Gastrocnemius medialis (tissue), 4 donors: ENCODE results near the gene LRP2BP. TPM values are rescaled to one million over a fixed set of nuclear protein-coding genes. Genes with fewer than 3 reads are reported as not detected.
"Not testable (repeated sequence)": the region's sequence is repeated elsewhere in the genome, so short reads cannot be mapped to it uniquely, and the experiment has no call there.

ENCODE experiments used
- ATAC-seq, 2 donors: fragments of 150-250 bp; one replicate each; pipeline ENCODE4 v1.9.1; 2016
- DNase-seq, 2 donors: peaks; one replicate each; pipeline ENCODE4 v3.0.0-alpha.2; 2019
- H3K27ac ChIP-seq, 4 donors: fragments of 200-600 bp; sonication (generic); 1 replicate in 1 of 4; 2 replicates in 3 of 4; pipeline ENCODE4 v1.5.1; 2016 to 2018; ENCODE audit warnings: mild to moderate bottlenecking in 2 of 4, moderate library complexity in 1 of 4
- H3K27me3 ChIP-seq, 3 donors: fragments of 200-600 bp; sonication (generic) in 2 of 3; 1 replicate in 1 of 3; 2 replicates in 2 of 3; pipeline versions ENCODE4 v1.5.1 to v1.6.0; 2016 to 2019; ENCODE audit warnings: mild to moderate bottlenecking in 1 of 3, moderate library complexity in 1 of 3
- H3K36me3 ChIP-seq, 2 donors: fragments of 200-600 bp; sonication (generic) in 1 of 2; one replicate each; pipeline ENCODE4 v1.5.1; 2017 to 2018
- H3K4me1 ChIP-seq, 2 donors: fragments of 200-600 bp; sonication (generic) in 1 of 2; one replicate each; pipeline ENCODE4 v1.5.1; 2016 to 2017; ENCODE audit warnings: mild to moderate bottlenecking in 2 of 2
- H3K4me3 ChIP-seq, 4 donors: fragments of 200-600 bp; sonication (generic) in 3 of 4; 1 replicate in 1 of 4; 2 replicates in 3 of 4; pipeline ENCODE4 v1.5.1; 2016 to 2019; ENCODE audit warnings: mild to moderate bottlenecking in 2 of 4
- H3K9me3 ChIP-seq, 3 donors: fragments of 200-600 bp; sonication (generic) in 2 of 3; 1 replicate in 1 of 3; 2 replicates in 2 of 3; pipeline ENCODE4 v1.5.1; 2016 to 2019
- POLR2A ChIP-seq, 2 donors: fragments of 450-650 bp; IDR thresholded peaks; one replicate each; pipeline ENCODE4 v1.6.1; 2017; ENCODE audit warnings: antibody characterized with exemption in 2 of 2, mild to moderate bottlenecking in 2 of 2, moderate library complexity in 2 of 2
- in situ Hi-C, 4 donors: fragments of 200-750 bp; cut with MboI; loops; one replicate each; pipeline versions ENCODE4 v1.15.0 to v1.8.0; 2017; ENCODE audit warnings: low sequenced_read_pairs in 4 of 4
- intact Hi-C: fragments of 100-400 bp; cut with DNase I; formaldehyde crosslinking; loops from one replicate; pipeline ENCODE4 v1.15.1; 2023; ENCODE audit warnings: low total_unique reads
- total RNA-seq, 4 donors: library from RNA; depleted of rRNA; stranded (reverse); fragments of >200 nt; gene quantifications; one replicate each; pipeline versions ENCODE4 v1.1.0 to v1.2.3, GENCODE V29; 2016
- TF ChIP-seq, protein P1 (sequence below), 5 experiments: fragments of 450-650 bp in 3 of 5; fragments of 200-600 bp in 2 of 5; sonication (generic) in 2 of 5; IDR thresholded peaks in 4 of 5; conservative IDR thresholded peaks in 1 of 5; 1 replicate in 4 of 5; 2 replicates in 1 of 5; pipeline ENCODE4 v1.5.1; 2016 to 2019; ENCODE audit warnings: antibody characterized with exemption in 5 of 5, mild to moderate bottlenecking in 3 of 5, moderate library complexity in 3 of 5

The LRP2BP gene
- total RNA-seq, 4 donors from 2014 or later = 0.20 to 2.0 (median 0.51) TPM

GRCh38 chr4:185323606-185324005, 72.1 kb downstream of the LRP2BP start:
- no peaks in the 10 kb centered on the region for H3K27me3 ChIP-seq
- no peak for DNase-seq
- H3K4me3 ChIP-seq = no peak overlapping the region
- H3K36me3 ChIP-seq = peaks cover 0 to 4% of the 10 kb centered on the region in 2 donors
- no peak for TF ChIP-seq POLR2A (IDR thresholded peaks at IDR 0.05)
- TF ChIP-seq, protein P1, sequence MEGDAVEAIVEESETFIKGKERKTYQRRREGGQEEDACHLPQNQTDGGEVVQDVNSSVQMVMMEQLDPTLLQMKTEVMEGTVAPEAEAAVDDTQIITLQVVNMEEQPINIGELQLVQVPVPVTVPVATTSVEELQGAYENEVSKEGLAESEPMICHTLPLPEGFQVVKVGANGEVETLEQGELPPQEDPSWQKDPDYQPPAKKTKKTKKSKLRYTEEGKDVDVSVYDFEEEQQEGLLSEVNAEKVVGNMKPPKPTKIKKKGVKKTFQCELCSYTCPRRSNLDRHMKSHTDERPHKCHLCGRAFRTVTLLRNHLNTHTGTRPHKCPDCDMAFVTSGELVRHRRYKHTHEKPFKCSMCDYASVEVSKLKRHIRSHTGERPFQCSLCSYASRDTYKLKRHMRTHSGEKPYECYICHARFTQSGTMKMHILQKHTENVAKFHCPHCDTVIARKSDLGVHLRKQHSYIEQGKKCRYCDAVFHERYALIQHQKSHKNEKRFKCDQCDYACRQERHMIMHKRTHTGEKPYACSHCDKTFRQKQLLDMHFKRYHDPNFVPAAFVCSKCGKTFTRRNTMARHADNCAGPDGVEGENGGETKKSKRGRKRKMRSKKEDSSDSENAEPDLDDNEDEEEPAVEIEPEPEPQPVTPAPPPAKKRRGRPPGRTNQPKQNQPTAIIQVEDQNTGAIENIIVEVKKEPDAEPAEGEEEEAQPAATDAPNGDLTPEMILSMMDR (IDR thresholded peaks at IDR 0.05 in 4 of 5, conservative IDR thresholded peaks at IDR 0.05 in 1 of 5) = no peak
- no peak for ATAC-seq
- in situ Hi-C loops = no loop called here
- H3K4me1 ChIP-seq = no peaks in the 10 kb centered on the region
- no peaks in the 10 kb centered on the region for H3K9me3 ChIP-seq
- intact Hi-C loops = no loop called here
- no peak overlapping the region for H3K27ac ChIP-seq

DNA sequence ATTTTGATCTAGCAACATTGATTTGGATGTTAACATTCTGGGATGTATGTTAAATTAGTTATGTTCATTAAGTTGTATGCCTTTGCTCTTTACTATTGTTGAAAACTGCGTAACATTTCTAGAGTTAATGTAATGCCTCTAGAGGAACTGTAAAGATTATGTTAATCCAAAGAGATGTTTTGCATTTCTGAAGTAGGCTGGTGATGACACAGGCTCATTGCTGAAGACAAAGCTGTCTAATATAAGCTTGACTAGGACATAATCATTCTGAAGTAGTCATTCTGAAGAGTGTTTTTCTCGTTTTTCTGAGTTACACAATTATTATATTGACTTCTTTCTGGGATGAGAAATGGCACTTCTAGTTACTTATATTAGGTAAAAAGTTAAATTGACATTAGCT, 72.9 kb downstream of the LRP2BP start:
- Histone ChIP-seq H3K9me3 (no peaks in the 10 kb centered on the region), H3K4me3 (no peak overlapping the region), H3K4me1 (no peaks in the 10 kb centered on the region), H3K27me3 (no peaks in the 10 kb centered on the region), H3K27ac (no peak overlapping the region), H3K36me3 (peaks cover 0 to 4% of the 10 kb centered on the region in 2 donors)
- DNase-seq (no peak), ATAC-seq (no peak)
- TF ChIP-seq, protein P1 (IDR thresholded peaks at IDR 0.05 in 4 of 5, conservative IDR thresholded peaks at IDR 0.05 in 1 of 5) = no peak
- no peak for TF ChIP-seq POLR2A (IDR thresholded peaks at IDR 0.05)
- in situ Hi-C loops (no loop called here), intact Hi-C loops (no loop called here)

GRCh38 chr4:185318679-185319078, 77.0 kb downstream of the LRP2BP start:
- TF ChIP-seq, protein P1 (IDR thresholded peaks at IDR 0.05 in 4 of 5, conservative IDR thresholded peaks at IDR 0.05 in 1 of 5) = no peak
- no peak for TF ChIP-seq POLR2A (IDR thresholded peaks at IDR 0.05)
- intact Hi-C loops (no loop called here), in situ Hi-C loops (no loop called here)
- Histone ChIP-seq H3K4me3 (no peak overlapping the region), H3K9me3 (no peaks in the 10 kb centered on the region), H3K36me3 (peaks cover 0 to 4% of the 10 kb centered on the region in 2 donors), H3K4me1 (no peaks in the 10 kb centered on the region), H3K27me3 (no peaks in the 10 kb centered on the region), H3K27ac (no peak overlapping the region)
- no peak for ATAC-seq
- DNase-seq = no peak

GRCh38 chr4:185317880-185318279, 77.8 kb downstream of the LRP2BP start:
- Histone ChIP-seq H3K4me1 (no peaks in the 10 kb centered on the region), H3K4me3 (no peak overlapping the region), H3K36me3 (peaks cover 0 to 8% of the 10 kb centered on the region in 2 donors), H3K27ac (no peak overlapping the region), H3K27me3 (no peaks in the 10 kb centered on the region), H3K9me3 (no peaks in the 10 kb centered on the region)
- TF ChIP-seq, protein P1 (IDR thresholded peaks at IDR 0.05 in 4 of 5, conservative IDR thresholded peaks at IDR 0.05 in 1 of 5) = no peak
- TF ChIP-seq POLR2A (IDR thresholded peaks at IDR 0.05) = no peak
- intact Hi-C loops (no loop called here), in situ Hi-C loops (no loop called here)
- ATAC-seq = no peak
- DNase-seq = no peak

DNA sequence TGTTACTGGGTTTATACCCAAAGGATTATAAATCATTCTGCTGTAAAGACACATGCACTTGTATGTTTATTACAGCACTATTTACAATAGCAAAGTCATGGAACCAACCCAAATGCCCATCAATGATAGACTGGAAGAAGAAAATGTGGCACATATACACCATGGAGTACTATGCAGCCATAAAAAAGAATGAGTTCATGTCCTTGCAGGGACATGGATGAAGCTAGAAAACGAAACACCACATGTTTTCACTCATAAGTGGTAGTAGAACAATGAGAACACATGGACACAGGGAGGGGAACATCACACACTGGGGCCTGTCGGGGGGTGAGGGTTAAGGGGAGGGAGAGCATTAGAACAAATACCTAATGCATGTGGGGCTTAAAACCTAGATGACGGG, 78.3 kb downstream of the LRP2BP start:
- intact Hi-C loops, H3K9me3 ChIP-seq, DNase-seq, in situ Hi-C loops, H3K27ac ChIP-seq, ATAC-seq, H3K4me3 ChIP-seq, H3K4me1 ChIP-seq, H3K27me3 ChIP-seq: not testable (repeated sequence)
- H3K36me3 ChIP-seq = peaks cover 0 to 12% of the 10 kb centered on the region in 2 donors

Other genes with a start within 250 kb of the LRP2BP start
- gene CFAP97, start 191.9 kb downstream of the LRP2BP start, total RNA-seq = 10 to 100 TPM in 2 of 4 donors, 1 to 10 TPM in 2; 6.5 to 14.1 (median 10.8) TPM
- 10 to 100 TPM; 11.3 to 17.3 (median 13.4) TPM for gene SNX25, start 186.3 kb downstream of the LRP2BP start, total RNA-seq
- gene ANKRD37, start 917 bp upstream of the LRP2BP start, total RNA-seq = 10 to 100 TPM in 1 of 4 donors, 1 to 10 TPM in 3; 5.9 to 15.4 (median 9.3) TPM
- 10 to 100 TPM; 36.3 to 56.5 (median 40.1) TPM for gene UFSP2, start 30.0 kb upstream of the LRP2BP start, total RNA-seq
- gene CCDC110, start 75.8 kb upstream of the LRP2BP start, total RNA-seq = 1 to 10 TPM in 2 of 4 donors, under 1 TPM in 2; 0.97 to 4.1 (median 1.8) TPM
- gene PDLIM3, start 139.6 kb upstream of the LRP2BP start, total RNA-seq = 1,000 to 10,000 TPM; 1,062 to 7,224 (median 2,598) TPM